Progenitor cell of endocrine pancreas (in vitro differentiated cells): ENCODE measurements around the gene HDAC6. TPM values are rescaled to one million over a fixed set of nuclear protein-coding genes. Genes with fewer than 3 reads are reported as not detected.

Experiments used
- DNase-seq: peaks from one replicate; pipeline ENCODE4 v3.0.0; 2021; ENCODE audit warnings: low spot score; ENCODE audit not compliant: unreplicated experiment
- H3K27ac Mint-ChIP-seq: 2 replicates; pipeline ENCODE4 v1.8.0; 2021; ENCODE audit warnings: mild to moderate bottlenecking, moderate library complexity, mixed read lengths
- H3K27me3 Mint-ChIP-seq: 2 replicates; pipeline ENCODE4 v1.8.0; 2021; ENCODE audit warnings: mixed read lengths
- H3K36me3 Mint-ChIP-seq: 2 replicates; pipeline ENCODE4 v1.8.0; 2022; ENCODE audit warnings: mixed read lengths; ENCODE audit not compliant: insufficient read depth
- H3K4me1 Mint-ChIP-seq: 2 replicates; pipeline ENCODE4 v1.8.0; 2021; ENCODE audit warnings: low read depth, mixed read lengths
- H3K4me3 Mint-ChIP-seq: 2 replicates; pipeline ENCODE4 v1.8.0; 2021; ENCODE audit warnings: low read depth, mild to moderate bottlenecking, moderate library complexity, mixed read lengths
- H3K9me3 Mint-ChIP-seq: 2 replicates; pipeline ENCODE4 v1.8.0; 2021; ENCODE audit warnings: low read depth, mixed read lengths
- total RNA-seq: library from RNA; stranded (reverse); gene quantifications from 2 replicates; pipeline ENCODE4 v1.2.1, GENCODE V29; 2021
- TF ChIP-seq, protein P1 (sequence below): fragments of 200-600 bp; sonication (generic); IDR thresholded peaks from one replicate; pipeline ENCODE4 v1.5.0; 2021; ENCODE audit warnings: antibody characterized with exemption, mild to moderate bottlenecking; ENCODE audit not compliant: unreplicated experiment

The HDAC6 gene
- total RNA-seq, 1 donor from 2014 or later, result 261 TPM

DNA sequence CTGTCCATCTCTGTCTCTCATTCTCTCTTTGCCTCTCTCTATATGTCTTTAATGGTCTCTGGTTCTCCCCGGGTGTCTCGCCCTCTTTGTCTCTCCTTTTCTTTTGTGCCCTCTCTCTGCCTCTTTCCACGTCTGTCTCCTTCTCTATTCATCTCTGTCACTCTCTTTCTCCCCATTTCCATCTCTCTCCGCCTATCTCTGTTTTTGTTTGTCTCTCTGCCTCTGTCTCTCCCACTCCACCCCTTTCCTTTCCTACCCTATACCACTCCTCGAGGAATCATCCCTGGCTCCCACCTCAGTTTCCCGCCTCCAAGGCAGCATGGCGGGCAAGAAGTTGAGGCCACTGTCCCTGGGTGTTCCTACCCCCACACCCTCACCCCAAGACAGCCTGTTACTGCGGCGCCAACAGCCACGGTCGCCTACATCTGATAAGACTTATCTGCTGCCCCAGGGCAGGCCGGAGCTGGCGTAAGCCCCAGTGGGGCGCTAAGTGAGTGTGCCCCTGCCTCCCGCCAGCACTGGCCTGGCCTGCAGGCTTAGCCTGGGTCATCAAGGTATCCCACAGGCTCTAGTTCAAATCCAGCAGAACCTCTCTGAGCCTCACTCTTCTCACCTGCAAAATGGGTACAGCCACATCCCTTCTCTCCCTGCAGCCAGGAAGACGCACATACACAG is 16.2 kb upstream of the HDAC6 start:
- no peaks in the 10 kb centered on the region for H3K36me3 Mint-ChIP-seq
- no peaks in the 10 kb centered on the region for H3K4me1 Mint-ChIP-seq
- DNase-seq, result no peak
- H3K27ac Mint-ChIP-seq, result no peak overlapping the region
- peaks cover 15% of the 10 kb centered on the region for H3K9me3 Mint-ChIP-seq
- peaks cover 19% of the 10 kb centered on the region for H3K27me3 Mint-ChIP-seq
- TF ChIP-seq, protein P1, sequence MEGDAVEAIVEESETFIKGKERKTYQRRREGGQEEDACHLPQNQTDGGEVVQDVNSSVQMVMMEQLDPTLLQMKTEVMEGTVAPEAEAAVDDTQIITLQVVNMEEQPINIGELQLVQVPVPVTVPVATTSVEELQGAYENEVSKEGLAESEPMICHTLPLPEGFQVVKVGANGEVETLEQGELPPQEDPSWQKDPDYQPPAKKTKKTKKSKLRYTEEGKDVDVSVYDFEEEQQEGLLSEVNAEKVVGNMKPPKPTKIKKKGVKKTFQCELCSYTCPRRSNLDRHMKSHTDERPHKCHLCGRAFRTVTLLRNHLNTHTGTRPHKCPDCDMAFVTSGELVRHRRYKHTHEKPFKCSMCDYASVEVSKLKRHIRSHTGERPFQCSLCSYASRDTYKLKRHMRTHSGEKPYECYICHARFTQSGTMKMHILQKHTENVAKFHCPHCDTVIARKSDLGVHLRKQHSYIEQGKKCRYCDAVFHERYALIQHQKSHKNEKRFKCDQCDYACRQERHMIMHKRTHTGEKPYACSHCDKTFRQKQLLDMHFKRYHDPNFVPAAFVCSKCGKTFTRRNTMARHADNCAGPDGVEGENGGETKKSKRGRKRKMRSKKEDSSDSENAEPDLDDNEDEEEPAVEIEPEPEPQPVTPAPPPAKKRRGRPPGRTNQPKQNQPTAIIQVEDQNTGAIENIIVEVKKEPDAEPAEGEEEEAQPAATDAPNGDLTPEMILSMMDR, result no peak
- no peak overlapping the region for H3K4me3 Mint-ChIP-seq

DNA sequence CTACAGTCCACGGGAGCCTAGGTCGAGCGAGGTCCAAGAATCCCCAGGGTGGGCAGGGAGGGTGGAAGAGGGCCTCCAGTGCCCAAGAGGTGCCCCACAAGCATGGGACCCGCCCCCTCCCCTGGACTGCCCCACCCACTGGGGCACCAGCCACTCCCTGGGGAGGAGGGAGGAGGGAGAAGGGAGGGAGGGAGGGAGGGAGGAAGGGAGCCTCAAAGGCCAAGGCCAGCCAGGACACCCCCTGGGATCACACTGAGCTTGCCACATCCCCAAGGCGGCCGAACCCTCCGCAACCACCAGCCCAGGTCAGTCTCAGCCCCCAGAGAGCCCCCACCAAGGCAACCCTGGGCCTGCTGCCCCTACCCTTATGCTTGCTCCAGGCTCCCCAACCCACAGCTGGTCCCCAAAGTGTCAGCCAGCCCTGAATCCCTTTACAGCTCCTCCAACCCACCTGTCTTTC is 15.5 kb upstream of the HDAC6 start, which contains the start of gene GATA1:
TSS of gene GATA1 (plus strand) at position 250 of the 460 bp plus-strand sequence. CDS start 4,520 bp downstream, outside the sequence.
- Mint-ChIP-seq H3K36me3 (no peaks in the 10 kb centered on the region), H3K27me3 (peaks cover 19% of the 10 kb centered on the region), H3K4me3 (no peak within 1 kb of the TSS), H3K27ac (no peak within 1 kb of the TSS), H3K9me3 (peaks cover 15% of the 10 kb centered on the region), H3K4me1 (no peaks in the 10 kb centered on the region)
- no peak for DNase-seq
- TF ChIP-seq, protein P1, result no peak

DNA sequence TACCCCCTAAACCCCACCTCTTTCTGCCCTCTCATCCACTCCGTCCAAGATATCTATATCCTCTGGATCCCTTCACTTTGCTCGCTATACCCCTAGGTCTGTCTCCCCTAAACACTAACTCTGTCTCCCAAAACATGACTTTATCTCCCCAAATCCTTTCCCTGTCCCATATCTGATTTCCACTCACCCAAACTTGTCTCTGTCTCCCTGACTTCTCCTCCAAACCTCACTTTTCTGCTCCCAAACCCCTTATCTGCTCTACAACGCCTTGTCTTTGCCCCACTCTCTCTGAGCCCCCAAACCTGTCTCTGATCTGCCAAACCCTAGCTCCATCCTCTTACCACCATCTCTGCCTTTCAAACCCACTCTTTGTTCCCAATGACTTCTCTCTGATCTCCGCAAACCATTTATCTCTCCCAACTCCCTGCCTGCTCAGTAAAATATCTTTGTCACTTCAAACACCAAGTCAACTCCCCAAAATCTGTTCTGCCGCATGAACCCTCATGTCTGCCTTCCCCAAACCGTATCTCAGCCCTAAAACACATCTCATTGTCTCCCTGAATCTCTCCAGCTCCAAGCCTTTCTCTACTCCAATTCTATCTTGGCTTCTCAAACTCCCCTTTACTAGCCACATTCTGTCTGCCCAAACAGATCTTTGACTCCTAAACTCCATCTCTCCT is 14.9 kb upstream of the HDAC6 start:
- Mint-ChIP-seq H3K27me3 (peaks cover 19% of the 10 kb centered on the region), H3K4me3 (no peak overlapping the region), H3K9me3 (peaks cover 13% of the 10 kb centered on the region), H3K27ac (no peak overlapping the region), H3K4me1 (no peaks in the 10 kb centered on the region), H3K36me3 (no peaks in the 10 kb centered on the region)
- no peak for DNase-seq
- TF ChIP-seq, protein P1, result no peak

DNA sequence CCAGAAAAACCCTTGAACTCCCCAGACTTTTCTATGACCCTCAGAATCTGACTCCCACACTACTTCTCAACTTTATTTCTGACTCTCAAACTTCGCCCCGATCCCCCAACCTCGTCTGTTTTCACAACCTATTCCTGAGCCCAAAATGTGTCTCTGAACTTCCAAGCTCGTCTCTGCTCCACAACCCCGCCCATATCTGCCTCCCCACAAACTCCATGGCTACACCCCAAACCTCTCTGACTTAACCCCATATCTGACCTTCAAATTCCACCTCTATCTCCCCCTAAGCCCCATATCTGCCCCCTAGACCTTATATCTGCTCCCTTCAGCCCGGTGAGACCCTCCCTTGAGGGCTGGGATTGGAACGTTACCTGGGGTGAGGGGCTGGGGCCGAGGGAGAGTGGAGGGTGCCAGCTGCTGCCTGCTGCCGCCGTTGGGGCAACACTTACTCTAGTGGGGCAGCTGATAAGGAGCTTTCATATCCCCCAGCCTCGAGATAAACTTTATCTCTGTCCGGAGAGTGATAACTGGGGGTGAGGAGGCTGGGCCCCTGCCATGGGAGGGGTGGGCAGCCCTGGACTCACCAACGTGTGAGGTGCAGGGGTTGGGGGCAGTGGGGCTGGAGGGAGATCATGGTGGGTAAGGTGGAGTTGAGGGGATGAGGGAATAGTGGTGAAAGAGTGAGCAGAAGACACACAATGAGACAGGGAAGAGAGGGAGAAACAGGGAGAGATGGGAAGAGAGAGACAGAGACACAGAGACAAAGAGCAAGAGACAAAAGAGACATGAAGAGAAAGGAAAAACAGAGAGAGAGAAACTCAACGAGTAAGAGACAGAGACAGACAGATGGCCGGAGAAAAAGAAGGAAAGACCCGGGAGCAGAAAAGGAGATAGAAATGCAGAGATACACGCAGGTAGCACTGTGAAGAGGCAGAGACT is 14.1 kb upstream of the HDAC6 start:
- Mint-ChIP-seq H3K27me3 (peaks cover 19% of the 10 kb centered on the region), H3K9me3 (peaks cover 11% of the 10 kb centered on the region), H3K4me1 (no peaks in the 10 kb centered on the region), H3K4me3 (no peak overlapping the region), H3K27ac (no peak overlapping the region), H3K36me3 (no peaks in the 10 kb centered on the region)
- no peak for DNase-seq
- TF ChIP-seq, protein P1, result no peak
